DOHH2 (cell line): ENCODE data around the gene ZNRF4.

Source experiments
- H3F3A ChIP-seq: fragments of 200-600 bp; sonication (generic), shearing (Covaris generic); 2 replicates; pipeline ENCODE4 v1.6.0; 2016; ENCODE audit warnings: antibody characterized with exemption, mild to moderate bottlenecking; ENCODE audit not compliant: control insufficient read depth, insufficient read depth
- H3K27ac ChIP-seq: fragments of 200-600 bp; sonication (generic); 2 replicates; pipeline ENCODE4 v1.5.1; 2014; ENCODE audit warnings: low read depth, mild to moderate bottlenecking, low read length, moderate library complexity
- H3K27me3 ChIP-seq: fragments of 200-600 bp; sonication (generic); 2 replicates; pipeline ENCODE4 v1.6.1; 2014; ENCODE audit warnings: mild to moderate bottlenecking, low read length, mixed read lengths; ENCODE audit not compliant: control insufficient read depth
- H3K36me3 ChIP-seq: fragments of 200-600 bp; sonication (generic); 2 replicates; pipeline ENCODE4 v1.6.1; 2014; ENCODE audit warnings: mild to moderate bottlenecking, low read length, moderate library complexity, mixed read lengths; ENCODE audit not compliant: control insufficient read depth
- H3K4me1 ChIP-seq: fragments of 200-600 bp; sonication (generic); 2 replicates; pipeline ENCODE4 v1.6.1; 2014; ENCODE audit warnings: mild to moderate bottlenecking, low read length, mixed read lengths; ENCODE audit not compliant: control insufficient read depth
- H3K4me2 ChIP-seq: fragments of 200-600 bp; sonication (generic); 2 replicates; pipeline ENCODE4 v1.6.0; 2014; ENCODE audit warnings: mild to moderate bottlenecking, low read length, moderate library complexity
- H3K4me3 ChIP-seq: fragments of 200-600 bp; sonication (generic); 2 replicates; pipeline ENCODE4 v1.5.1; 2014; ENCODE audit warnings: mild to moderate bottlenecking, low read length, mixed read lengths
- H3K79me2 ChIP-seq: fragments of 200-600 bp; sonication (generic); 2 replicates; pipeline ENCODE4 v1.6.1; 2014; ENCODE audit warnings: mild to moderate bottlenecking, low read length, mixed read lengths; ENCODE audit not compliant: control insufficient read depth
- H3K9me2 ChIP-seq: fragments of 200-600 bp; sonication (generic); replicated peaks from 2 replicates; pipeline ENCODE4 v1.6.1; 2014; ENCODE audit warnings: mild to moderate bottlenecking, low read length, mixed read lengths; ENCODE audit not compliant: control insufficient read depth
- H3K9me3 ChIP-seq: fragments of 200-600 bp; sonication (generic); 2 replicates; pipeline ENCODE4 v1.6.1; 2014; ENCODE audit warnings: antibody characterized with exemption, low read length, mixed read lengths; ENCODE audit not compliant: control insufficient read depth, insufficient read depth
- H4K20me1 ChIP-seq: fragments of 200-600 bp; sonication (generic); 2 replicates; pipeline ENCODE4 v1.6.0; 2014; ENCODE audit warnings: low read depth, mild to moderate bottlenecking, antibody characterized with exemption, low read length, moderate library complexity; ENCODE audit not compliant: control insufficient read depth, insufficient read depth
- CTCF ChIP-seq: fragments of 200-600 bp; sonication (generic); IDR thresholded peaks from one replicate; pipeline ENCODE4 v1.5.1; 2014; ENCODE audit warnings: antibody characterized with exemption, mild to moderate bottlenecking, low read depth, low read length; ENCODE audit not compliant: poor library complexity, severe bottlenecking
- EZH2phosphoT487 ChIP-seq: fragments of 200-600 bp; sonication (generic); IDR thresholded peaks from 2 replicates; pipeline ENCODE4 v1.6.1; 2017; ENCODE audit warnings: borderline replicate concordance, mild to moderate bottlenecking, antibody characterized with exemption, low read length, moderate library complexity, mixed read lengths

The ZNRF4 gene

DNA sequence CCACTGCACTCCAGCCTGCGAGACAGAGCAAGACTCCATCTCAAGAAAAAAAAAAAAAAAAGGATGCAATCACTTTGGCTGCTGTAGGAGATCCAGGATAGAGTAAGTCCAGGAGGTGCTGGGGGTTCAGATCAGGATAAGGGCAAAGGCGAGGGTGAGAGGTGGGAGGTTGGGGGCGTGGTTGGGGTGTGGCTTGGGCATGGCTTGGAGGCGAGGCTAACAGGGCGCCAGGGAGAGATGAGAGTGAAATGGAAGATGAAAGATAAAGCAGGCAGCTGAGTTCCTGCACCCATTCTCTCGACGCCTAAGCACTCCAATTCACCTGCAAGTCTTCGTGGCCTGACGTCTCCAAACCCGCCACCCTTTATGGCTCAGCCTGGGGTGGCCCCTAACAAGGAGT is 25.0 kb upstream of the ZNRF4 start:
- H3K4me2 ChIP-seq = no peak overlapping the region
- H3K36me3 ChIP-seq = no peaks in the 10 kb centered on the region
- H3F3A ChIP-seq = no peaks in the 10 kb centered on the region
- no peaks in the 10 kb centered on the region for H3K27me3 ChIP-seq
- no peak overlapping the region for H3K4me3 ChIP-seq
- H4K20me1 ChIP-seq = no peaks in the 10 kb centered on the region
- no peaks in the 10 kb centered on the region for H3K79me2 ChIP-seq
- no peaks in the 10 kb centered on the region for H3K9me3 ChIP-seq
- no peaks in the 10 kb centered on the region for H3K9me2 ChIP-seq
- TF ChIP-seq CTCF = no peak
- no peak for TF ChIP-seq EZH2phosphoT487
- H3K27ac ChIP-seq = no peak overlapping the region
- H3K4me1 ChIP-seq = no peaks in the 10 kb centered on the region

- no peak for TF ChIP-seq CTCF
- TF ChIP-seq EZH2phosphoT487 = no peak
- Histone ChIP-seq H3K9me2 (no peaks in the 10 kb centered on the region), H3F3A (no peaks in the 10 kb centered on the region), H3K36me3 (no peaks in the 10 kb centered on the region), H3K4me1 (no peaks in the 10 kb centered on the region), H3K27ac (no peak overlapping the region), H3K4me2 (no peak overlapping the region), H3K4me3 (no peak overlapping the region), H3K9me3 (no peaks in the 10 kb centered on the region), H3K27me3 (no peaks in the 10 kb centered on the region), H3K79me2 (no peaks in the 10 kb centered on the region), H4K20me1 (no peaks in the 10 kb centered on the region)
These were observed 22.5 kb upstream of the ZNRF4 start for GRCh38 chr19:5432687-5433086.

GRCh38 chr19:5434351-5434917 is 20.8 kb upstream of the ZNRF4 start:
- TF ChIP-seq EZH2phosphoT487 (no peak), CTCF (no peak)
- H3K27me3 ChIP-seq = no peaks in the 10 kb centered on the region
- H3F3A ChIP-seq = no peaks in the 10 kb centered on the region
- H3K36me3 ChIP-seq = no peaks in the 10 kb centered on the region
- H3K9me3 ChIP-seq = no peaks in the 10 kb centered on the region
- H3K9me2 ChIP-seq = no peaks in the 10 kb centered on the region
- no peaks in the 10 kb centered on the region for H3K4me1 ChIP-seq
- no peaks in the 10 kb centered on the region for H4K20me1 ChIP-seq
- H3K4me3 ChIP-seq = no peak overlapping the region
- no peak overlapping the region for H3K27ac ChIP-seq
- no peak overlapping the region for H3K4me2 ChIP-seq
- no peaks in the 10 kb centered on the region for H3K79me2 ChIP-seq
